OCI-LY1 (cell line): Measurements from ENCODE around the gene AP1G2.

Experiments
- H2AFZ ChIP-seq: fragments of 200-600 bp; sonication (generic), shearing (Covaris generic); 2 replicates; pipeline ENCODE4 v1.6.0; 2014; ENCODE audit warnings: antibody characterized with exemption, mild to moderate bottlenecking, low read length
- H3F3A ChIP-seq: fragments of 200-600 bp; sonication (generic), shearing (Covaris generic); 2 replicates; pipeline ENCODE4 v1.6.0; 2014; ENCODE audit warnings: mild to moderate bottlenecking, antibody characterized with exemption, low read length, moderate library complexity; ENCODE audit not compliant: insufficient read depth
- H3K27ac ChIP-seq: fragments of 200-600 bp; sonication (generic); 2 replicates; pipeline ENCODE4 v1.5.1; 2014; ENCODE audit warnings: low read length, mixed run types, mild to moderate bottlenecking, low read depth; ENCODE audit not compliant: poor library complexity, severe bottlenecking
- H3K27me3 ChIP-seq: fragments of 200-600 bp; sonication (generic); 2 replicates; pipeline ENCODE4 v1.6.0; 2014; ENCODE audit warnings: antibody characterized with exemption, mild to moderate bottlenecking, low read length, moderate library complexity; ENCODE audit not compliant: insufficient read depth
- H3K36me3 ChIP-seq: fragments of 200-600 bp; sonication (generic); 2 replicates; pipeline ENCODE4 v1.6.1; 2014; ENCODE audit warnings: mild to moderate bottlenecking, antibody characterized with exemption, low read length, moderate library complexity, mixed read lengths; ENCODE audit not compliant: insufficient read depth
- H3K4me1 ChIP-seq: fragments of 200-600 bp; sonication (generic); 2 replicates; pipeline ENCODE4 v1.5.1; 2014; ENCODE audit warnings: mild to moderate bottlenecking, low read length, moderate library complexity; ENCODE audit not compliant: insufficient read depth, severe bottlenecking
- H3K4me2 ChIP-seq: fragments of 200-600 bp; sonication (generic), shearing (Covaris generic); 2 replicates; pipeline ENCODE4 v1.6.1; 2014; ENCODE audit warnings: low read length
- H3K4me3 ChIP-seq: fragments of 200-600 bp; sonication (generic); 2 replicates; pipeline ENCODE4 v1.5.1; 2014; ENCODE audit warnings: low read length, low read depth, mild to moderate bottlenecking, mixed read lengths; ENCODE audit not compliant: poor library complexity, severe bottlenecking
- H3K79me2 ChIP-seq: fragments of 200-600 bp; shearing (Covaris generic); 2 replicates; pipeline ENCODE4 v1.6.1; 2016; ENCODE audit warnings: mixed run types, low read length, mixed read lengths; ENCODE audit not compliant: insufficient read depth
- H3K9ac ChIP-seq: fragments of 200-600 bp; sonication (generic), shearing (Covaris generic); 2 replicates; pipeline ENCODE4 v1.6.1; 2014; ENCODE audit warnings: mild to moderate bottlenecking, low read length, mixed read lengths
- H3K9me2 ChIP-seq: fragments of 200-600 bp; sonication (generic), shearing (Covaris generic); 2 replicates; pipeline ENCODE4 v1.6.1; 2014; ENCODE audit warnings: low read depth, mild to moderate bottlenecking, low read length, mixed read lengths
- H3K9me3 ChIP-seq: fragments of 200-600 bp; shearing (Covaris generic); 2 replicates; pipeline ENCODE4 v1.6.1; 2014; ENCODE audit warnings: low read length, mixed read lengths
- H4K20me1 ChIP-seq: fragments of 200-600 bp; sonication (generic), shearing (Covaris generic); 2 replicates; pipeline ENCODE4 v1.6.0; 2016; ENCODE audit warnings: mild to moderate bottlenecking, low read length; ENCODE audit not compliant: insufficient read depth
- CTCF ChIP-seq: fragments of 200-600 bp; sonication (generic), shearing (Covaris generic); IDR thresholded peaks from 2 replicates; pipeline ENCODE4 v1.5.1; 2017; ENCODE audit warnings: mild to moderate bottlenecking, antibody characterized with exemption, low read length, moderate library complexity, mixed read lengths
- EZH2 ChIP-seq: fragments of 200-600 bp; sonication (generic), shearing (Covaris generic); IDR thresholded peaks from 2 replicates; pipeline ENCODE4 v1.8.0; 2017; ENCODE audit warnings: borderline replicate concordance, mixed run types, mild to moderate bottlenecking, antibody characterized with exemption, low read length, moderate library complexity, mixed read lengths

The AP1G2 gene

GRCh38 chr14:23577710-23578392 lies 10.3 kb upstream of the AP1G2 start:
- Histone ChIP-seq H3K4me3 (no peak overlapping the region), H3K4me1 (no peaks in the 10 kb centered on the region), H2AFZ (no peak overlapping the region), H3K27ac (no peak overlapping the region), H3K27me3 (no peaks in the 10 kb centered on the region; the same call in 1 of the 2 replicates), H3K4me2 (no peak overlapping the region), H3K9me3 (no peaks in the 10 kb centered on the region), H3K79me2 (no peaks in the 10 kb centered on the region), H4K20me1 (no peaks in the 10 kb centered on the region), H3K9ac (no peak overlapping the region), H3K36me3 (no peaks in the 10 kb centered on the region), H3K9me2 (no peaks in the 10 kb centered on the region), H3F3A (no peaks in the 10 kb centered on the region)
- TF ChIP-seq EZH2: no peak
- no peak for TF ChIP-seq CTCF

- Histone ChIP-seq H3K9ac (no peak overlapping the region), H3F3A (no peaks in the 10 kb centered on the region), H3K4me1 (no peaks in the 10 kb centered on the region), H3K27me3 (no peaks in the 10 kb centered on the region; the same call in 1 of the 2 replicates), H3K9me3 (no peaks in the 10 kb centered on the region), H4K20me1 (no peaks in the 10 kb centered on the region), H3K4me3 (no peak overlapping the region), H2AFZ (no peak overlapping the region), H3K9me2 (no peaks in the 10 kb centered on the region), H3K79me2 (no peaks in the 10 kb centered on the region), H3K27ac (no peak overlapping the region), H3K4me2 (no peak overlapping the region), H3K36me3 (no peaks in the 10 kb centered on the region)
- TF ChIP-seq EZH2 (no peak), CTCF (no peak)
Observed at GRCh38 chr14:23577004-23577681, 9.6 kb upstream of the AP1G2 start.

GRCh38 chr14:23573384-23574015 lies 5.9 kb upstream of the AP1G2 start:
- no peaks in the 10 kb centered on the region for H4K20me1 ChIP-seq
- TF ChIP-seq EZH2: no peak
- TF ChIP-seq CTCF: no peak
- H3K4me3 ChIP-seq: no peak overlapping the region
- H3K9ac ChIP-seq: no peak overlapping the region
- H3K79me2 ChIP-seq: no peaks in the 10 kb centered on the region
- H3K36me3 ChIP-seq: no peaks in the 10 kb centered on the region
- H3K27ac ChIP-seq: no peak overlapping the region
- no peaks in the 10 kb centered on the region for H3K9me2 ChIP-seq
- peaks cover under 1% of the 10 kb centered on the region for H3K4me1 ChIP-seq
- H3K4me2 ChIP-seq: no peak overlapping the region
- no peaks in the 10 kb centered on the region for H3F3A ChIP-seq
- H3K9me3 ChIP-seq: no peaks in the 10 kb centered on the region
- H3K27me3 ChIP-seq: no peaks in the 10 kb centered on the region; the same call in 1 of the 2 replicates
- no peak overlapping the region for H2AFZ ChIP-seq
